GM19395 (cell line): ENCODE results near the gene WDR13.

Experiments
- ATAC-seq: cut with Tn5 transposase; IDR thresholded peaks from one replicate; pipeline ENCODE4 v1.9.1; 2021; ENCODE audit warnings: mild to moderate bottlenecking, moderate library complexity; ENCODE audit not compliant: unreplicated experiment

The WDR13 gene

GRCh38 chrX:48592971-48593370 is 4.3 kb upstream of the WDR13 start:
- ATAC-seq: no peak

- no peak for ATAC-seq
These were observed 1.4 kb upstream of the WDR13 start for GRCh38 chrX:48595929-48596328.

GRCh38 chrX:48598614-48599013 is 1.3 kb downstream of the WDR13 start:
- no peak for ATAC-seq

- ATAC-seq: no peak
These were observed 2.0 kb downstream of the WDR13 start for GRCh38 chrX:48599341-48599740.

GRCh38 chrX:48600226-48600625 is 2.9 kb downstream of the WDR13 start:
- ATAC-seq: no peak

GRCh38 chrX:48601741-48602394 is 4.6 kb downstream of the WDR13 start:
- no peak for ATAC-seq

- ATAC-seq: no peak
These were observed 7.4 kb downstream of the WDR13 start for GRCh38 chrX:48604701-48605100.

- no peak for ATAC-seq
These were observed 8.8 kb downstream of the WDR13 start for GRCh38 chrX:48606091-48606490.

GRCh38 chrX:48611703-48612102 is 14.4 kb downstream of the WDR13 start:
- no peak for ATAC-seq

- no peak for ATAC-seq
These were observed 16.3 kb downstream of the WDR13 start for GRCh38 chrX:48613502-48614160.

- no peak for ATAC-seq
These were observed 19.3 kb downstream of the WDR13 start for GRCh38 chrX:48616576-48616975.

- ATAC-seq: no peak
These were observed 20.4 kb downstream of the WDR13 start for GRCh38 chrX:48617542-48618340.

- ATAC-seq: no peak
These were observed 29.4 kb downstream of the WDR13 start for GRCh38 chrX:48626401-48627298.

- peak; percentile 96 for ATAC-seq
These were observed 34.2 kb downstream of the WDR13 start for GRCh38 chrX:48631376-48632090.

- ATAC-seq: no peak
These were observed 34.9 kb downstream of the WDR13 start for GRCh38 chrX:48632207-48632606.

- no peak for ATAC-seq
These were observed 39.0 kb downstream of the WDR13 start for GRCh38 chrX:48636301-48636700.

GRCh38 chrX:48636776-48637175 is 39.5 kb downstream of the WDR13 start:
- no peak for ATAC-seq

GRCh38 chrX:48645669-48646068 is 48.4 kb downstream of the WDR13 start:
- ATAC-seq: no peak

GRCh38 chrX:48648336-48648751 is 51.1 kb downstream of the WDR13 start:
- ATAC-seq: no peak

GRCh38 chrX:48649102-48649501 is 51.8 kb downstream of the WDR13 start:
- no peak for ATAC-seq
